K562 (cell line): ENCODE measurements around the gene DLGAP1. TPM values are rescaled to one million over a fixed set of nuclear protein-coding genes. Genes with fewer than 3 reads are reported as not detected.

Source experiments
- BCL6 ChIP-seq: fragments of 250-450 bp; sonication (Bioruptor Pico); IDR thresholded peaks from 2 replicates; pipeline ENCODE4 v1.4.0; 2020
- CHD1 ChIP-seq: fragments of 200-600 bp; sonication (generic); IDR thresholded peaks from one replicate; pipeline ENCODE4 v1.6.1; 2012; ENCODE audit warnings: mild to moderate bottlenecking, moderate library complexity, low read length, inconsistent platforms
- ETV6 ChIP-seq, 3 experiments: fragments of 150-350 bp in 1 of 3; sonication (generic) in 1 of 3; formaldehyde crosslinking in 1 of 3; IDR thresholded peaks; 2 replicates each; pipeline versions ENCODE4 v1.6.1 to v1.8.0; 2014 to 2022; ENCODE audit warnings: borderline replicate concordance in 2 of 3, low read depth in 2 of 3, antibody characterized with exemption in 1 of 3, low read length in 1 of 3, mild to moderate bottlenecking in 1 of 3, missing genetic modification reagents in 1 of 3
- EZH2 ChIP-seq: IDR thresholded peaks from 2 replicates; pipeline ENCODE4 v1.6.1; 2012; ENCODE audit warnings: low read depth, mild to moderate bottlenecking, inconsistent platforms, low read length, borderline replicate concordance
- HDAC8 ChIP-seq: fragments of 450-650 bp; IDR thresholded peaks from 2 replicates; pipeline ENCODE4 v1.6.1; 2016; ENCODE audit warnings: mild to moderate bottlenecking, missing genetic modification characterization, moderate library complexity, missing compliant biosample characterization
- HMBOX1 ChIP-seq: sonication (generic); IDR thresholded peaks from 2 replicates; pipeline ENCODE4 v1.6.1; 2016
- IRF1 ChIP-seq: sonication (generic); formaldehyde crosslinking; IDR thresholded peaks from 2 replicates; pipeline ENCODE4 v1.8.0; 2022; ENCODE audit warnings: missing genetic modification reagents, mild to moderate bottlenecking, borderline replicate concordance
- MYC ChIP-seq, 2 experiments: fragments of 250-450 bp in 1 of 2; sonication (Bioruptor Pico) in 1 of 2; IDR thresholded peaks; 2 replicates each; pipeline versions ENCODE4 v1.5.1 to v1.6.1; 2012 to 2021; ENCODE audit warnings: low read depth in 2 of 2, borderline replicate concordance in 1 of 2, improper control_type of control experiment in 1 of 2, low read length in 1 of 2, mild to moderate bottlenecking in 1 of 2, moderate library complexity in 1 of 2
- OTX1 ChIP-seq: fragments of 450-650 bp; formaldehyde crosslinking; IDR thresholded peaks from 2 replicates; pipeline ENCODE4 v1.4.0; 2022; ENCODE audit warnings: mild to moderate bottlenecking
- PKNOX1 ChIP-seq: fragments of 450-650 bp; IDR thresholded peaks from 2 replicates; pipeline ENCODE4 v1.6.1; 2016
- STAG1 ChIP-seq: sonication (generic); formaldehyde crosslinking; IDR thresholded peaks from 2 replicates; pipeline ENCODE4 v1.5.0; 2020; ENCODE audit warnings: missing genetic modification reagents, borderline replicate concordance
- THRB ChIP-seq: fragments of 450-650 bp; formaldehyde crosslinking; conservative IDR thresholded peaks from 2 replicates; pipeline ENCODE4 v1.4.0; 2022; ENCODE audit warnings: mild to moderate bottlenecking, missing genetic modification characterization
- UBTF ChIP-seq, 2 experiments: IDR thresholded peaks; 2 replicates each; pipeline ENCODE4 v1.6.1; 2012; ENCODE audit warnings: improper control_type of control experiment in 2 of 2, low read depth in 2 of 2, low read length in 2 of 2, borderline replicate concordance in 1 of 2
- ZBTB9 ChIP-seq: fragments of 450-650 bp; formaldehyde crosslinking; IDR thresholded peaks from 2 replicates; pipeline ENCODE4 v1.4.0; 2020; ENCODE audit warnings: mild to moderate bottlenecking, moderate library complexity
- ZKSCAN1 ChIP-seq: fragments of 150-350 bp; IDR thresholded peaks from 2 replicates; pipeline ENCODE4 v1.6.1; 2016; ENCODE audit warnings: low read depth, low read length
- ZNF232 ChIP-seq: sonication (generic); formaldehyde crosslinking; IDR thresholded peaks from 2 replicates; pipeline ENCODE4 v1.8.0; 2022; ENCODE audit warnings: mild to moderate bottlenecking, missing genetic modification reagents
- ZNF436 ChIP-seq: fragments of 250-450, 450-650 bp; sonication (Bioruptor Pico); formaldehyde crosslinking; IDR thresholded peaks from 2 replicates; pipeline ENCODE4 v1.7.0; 2020; ENCODE audit warnings: mild to moderate bottlenecking
- ZNF76 ChIP-seq: fragments of 250-450 bp; sonication (Bioruptor Pico); IDR thresholded peaks from 2 replicates; pipeline ENCODE4 v1.4.0; 2020; ENCODE audit warnings: mild to moderate bottlenecking, moderate library complexity, borderline replicate concordance
- polyA plus RNA-seq, 8 experiments: library from polyadenylated mRNA; depleted of rRNA in 4 of 8; stranded (reverse) in 5 of 8; unstranded in 3 of 8; fragments of >200 nt; fragmentation: Nextera tagmentation in 2 of 8; fragmentation: Illumina TruSeq in 1 of 8; extraction: Ambion mirVana in 2 of 8; extraction: Trizol in 1 of 8; gene quantifications; 2 replicates each; pipeline versions ENCODE4 v1.2.1 to v1.2.3, GENCODE V29; 2011 to 2014; ENCODE audit warnings: inconsistent platforms in 1 of 8, missing spikeins in 1 of 8
- total RNA-seq, 7 experiments: library from RNA; depleted of rRNA in 6 of 7; stranded (reverse); fragments of >200 nt in 6 of 7; fragmentation: Illumina TruSeq in 2 of 7; extraction: Trizol in 2 of 7; gene quantifications; 2 replicates each; pipeline versions ENCODE4 v1.2.1 to v1.2.3, GENCODE V29; 2011 to 2021; ENCODE audit warnings: low replicate concordance in 1 of 7

DLGAP1 gene
- total and polyA plus RNA-seq, 9 of the 15 experiments (the other 6 are each of a cell fraction or from before 2014, with no cell fraction given) = 0.04 to 0.22 (median 0.08) TPM

GRCh38 chr18:3653851-3654441, 801.2 kb downstream of the DLGAP1 start (continued):
- TF ChIP-seq ETV6 (IDR thresholded peaks at IDR 0.05; ENCODE audit: borderline replicate concordance in 1 of 2, low read depth in 2 of 2, low read length in 1 of 2) = 0 out of 4 replicates have a peak, but pooled peaks of 1 of the 2 experiments have one; percentile 44
- TF ChIP-seq ETV6 (CRISPR knock-in tag; IDR thresholded peaks at IDR 0.05; ENCODE audit: borderline replicate concordance) = no peak
- TF ChIP-seq CHD1 = peak; percentile 98
- no peak for TF ChIP-seq STAG1
- TF ChIP-seq ZNF76 (CRISPR knock-in tag) = 0 out of 2 replicates have a peak, but pooled peaks have one; percentile 20
- TF ChIP-seq UBTF (IDR thresholded peaks at IDR 0.05; ENCODE audit: borderline replicate concordance in 1 of 2, low read depth in 2 of 2, low read length in 2 of 2) = peak; percentile 68 to 81; a peak in 2 of 4 replicates
- TF ChIP-seq THRB = peak; percentile 83
- TF ChIP-seq OTX1 (CRISPR knock-in tag) = peak; percentile 45; the same call in 1 of the 2 replicates
- peak; percentile 3; the same call in 1 of the 2 replicates for TF ChIP-seq ZNF436
- 0 out of 2 replicates have a peak, but pooled peaks have one; percentile 5 for TF ChIP-seq HMBOX1
- peak; percentile 60 for TF ChIP-seq MYC (IDR thresholded peaks at IDR 0.05; ENCODE audit: low read depth, low read length)
- TF ChIP-seq MYC (CRISPR knock-in tag; IDR thresholded peaks at IDR 0.05; ENCODE audit: borderline replicate concordance, low read depth) = peak; percentile 94
- peak; percentile 11; the same call in 1 of the 2 replicates for TF ChIP-seq BCL6 (CRISPR knock-in tag)
- TF ChIP-seq EZH2 = no peak
- TF ChIP-seq IRF1 (CRISPR knock-in tag) = no peak
- peak; percentile 45; the same call in 1 of the 2 replicates for TF ChIP-seq ZKSCAN1
- TF ChIP-seq PKNOX1 = no peak
- no peak for TF ChIP-seq ZNF232 (CRISPR knock-in tag)
- peak; percentile 93 for TF ChIP-seq ZBTB9
- TF ChIP-seq HDAC8 (tag) = peak; percentile 73; the same call in 1 of the 2 replicates
